ENCODE results near the gene EDDM3A. TPM values are rescaled to one million over a fixed set of nuclear protein-coding genes. Genes with fewer than 3 reads are reported as not detected.

EDDM3A gene
- total RNA-seq, 1 experiment from 2014 or later = not detected

DNA sequence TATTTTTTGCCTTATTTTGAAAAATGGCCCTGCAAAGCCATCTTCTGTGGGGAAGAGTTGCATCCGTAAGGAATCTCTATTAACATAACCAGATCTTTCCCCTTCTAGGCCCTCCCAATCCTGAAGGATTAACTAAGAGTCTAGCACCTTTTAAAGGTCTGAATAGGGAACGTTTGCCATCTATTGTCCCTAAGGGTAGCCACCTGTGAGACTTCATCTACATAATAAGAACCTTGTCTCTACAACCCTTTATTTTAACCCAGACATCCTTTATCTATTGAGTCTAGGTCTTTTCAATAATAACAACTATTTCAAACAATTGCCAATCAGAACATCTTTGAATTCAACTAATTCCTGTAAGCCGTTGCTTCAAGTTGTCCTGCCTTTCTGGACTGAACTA lies 27.0 kb downstream of the EDDM3A start:
- in situ Hi-C loops (cut with HindIII; ENCODE audit: low pct_unique_long_range_greater_than_20kb, low sequenced_read_pairs) = no loop called here
- DNase-seq (ENCODE audit: low read depth) = no peak

DNA sequence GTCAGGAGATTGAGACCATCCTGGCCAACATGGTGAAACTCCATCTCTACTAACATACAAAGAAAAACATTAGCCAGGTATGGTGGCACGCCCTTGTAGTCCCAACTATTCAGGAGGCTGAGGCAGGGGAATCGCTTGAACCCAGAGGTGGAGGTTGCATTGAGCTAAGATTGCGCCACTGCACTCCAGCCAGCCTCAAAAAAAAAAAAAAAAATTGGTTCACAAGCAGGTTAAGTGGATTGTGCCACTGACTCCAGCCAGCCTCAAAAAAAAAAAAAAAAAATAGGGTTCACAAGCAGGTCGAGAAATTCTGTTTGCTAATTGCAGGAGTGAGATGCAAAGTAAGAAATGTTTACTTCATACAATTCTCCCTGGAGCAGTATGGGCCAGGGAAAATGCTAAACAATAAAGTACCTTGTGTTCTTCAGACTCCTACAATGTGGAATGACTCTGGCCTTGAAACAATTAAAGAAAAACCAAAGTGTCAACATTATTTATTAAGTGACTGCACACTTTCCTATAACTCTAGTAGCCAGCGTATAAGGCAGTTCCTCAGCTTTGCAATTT lies 28.7 kb downstream of the EDDM3A start:
- in situ Hi-C loops (cut with HindIII; ENCODE audit: low pct_unique_long_range_greater_than_20kb, low sequenced_read_pairs) = no loop called here
- DNase-seq (ENCODE audit: low read depth) = no peak

DNA sequence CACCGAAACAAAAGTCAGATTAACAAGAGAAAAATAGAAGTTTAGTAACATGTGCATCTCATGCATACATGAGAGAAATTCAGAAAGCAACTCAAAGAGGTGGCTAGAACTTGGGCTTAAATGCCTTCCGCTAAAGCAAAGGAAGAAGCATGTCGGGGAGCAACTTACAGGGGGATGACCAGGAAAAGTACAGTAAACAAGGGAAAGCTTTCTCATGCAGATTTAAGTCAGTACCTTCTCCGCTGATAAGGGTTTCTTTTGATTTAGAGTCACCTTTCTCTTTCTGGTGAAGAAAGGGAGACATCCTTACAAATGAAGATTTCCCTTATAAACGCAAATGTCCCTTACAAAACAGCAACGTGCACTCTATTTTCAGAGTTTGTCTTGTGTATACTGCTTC lies 29.4 kb downstream of the EDDM3A start:
- in situ Hi-C loops (cut with HindIII; ENCODE audit: low pct_unique_long_range_greater_than_20kb, low sequenced_read_pairs) = no loop called here
- no peak for DNase-seq (ENCODE audit: low read depth)

GRCh38 chr14:20775901-20776300 lies 30.2 kb downstream of the EDDM3A start:
- DNase-seq (ENCODE audit: low read depth) = no peak
- in situ Hi-C loops (cut with HindIII; ENCODE audit: low pct_unique_long_range_greater_than_20kb, low sequenced_read_pairs) = no loop called here

DNA sequence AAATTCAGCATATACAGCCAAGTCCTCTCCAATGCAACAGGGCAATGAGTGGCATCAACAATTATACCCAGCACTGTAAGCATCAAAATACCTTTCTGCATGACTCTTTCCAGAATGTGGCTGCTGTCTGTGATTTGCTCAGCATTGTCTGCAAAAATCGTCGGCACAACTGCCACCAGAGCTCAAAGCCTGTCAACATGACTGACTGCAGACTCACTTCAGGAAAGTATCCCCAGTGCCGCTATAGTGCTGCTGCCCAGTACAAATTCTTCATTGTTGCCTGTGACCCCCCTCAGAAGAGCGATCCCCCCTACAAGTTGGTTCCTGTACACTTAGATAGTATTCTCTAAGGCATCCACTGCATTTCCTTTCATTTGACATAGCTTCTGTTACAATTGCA lies 36.1 kb downstream of the EDDM3A start:
- in situ Hi-C loops (cut with HindIII; ENCODE audit: low pct_unique_long_range_greater_than_20kb, low sequenced_read_pairs) = loop anchor here (10.0 kb wide), 1 partner anchor 67 kb away; no protein-coding TSS in a partner anchor
- DNase-seq (ENCODE audit: low read depth) = no peak

GRCh38 chr14:20782280-20782890 lies 36.7 kb downstream of the EDDM3A start:
- DNase-seq (ENCODE audit: low read depth) = no peak
- in situ Hi-C loops (cut with HindIII; ENCODE audit: low pct_unique_long_range_greater_than_20kb, low sequenced_read_pairs) = loop anchor here (10.0 kb wide), 1 partner anchor 68 kb away; no protein-coding TSS in a partner anchor

DNA sequence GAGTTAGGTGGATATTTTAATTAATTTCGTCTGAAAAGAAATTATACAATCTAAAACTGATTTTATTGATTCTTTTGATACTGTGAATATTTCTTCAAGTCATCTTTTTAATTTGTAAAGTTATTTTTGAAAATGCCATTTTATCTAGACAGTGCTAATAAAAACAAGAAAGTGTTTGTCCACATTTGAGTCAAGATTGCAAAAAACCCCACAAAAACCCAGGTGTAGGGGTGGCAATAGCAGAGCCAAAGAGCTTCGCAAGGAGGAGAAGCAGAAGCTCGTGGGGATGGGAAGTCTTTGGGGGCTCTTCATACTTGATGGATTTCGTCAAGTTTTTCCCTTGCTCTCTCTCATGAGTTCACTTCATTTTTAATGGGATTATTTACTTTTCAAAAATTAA lies 41.3 kb downstream of the EDDM3A start:
- no peak for DNase-seq (ENCODE audit: low read depth)
- in situ Hi-C loops (cut with HindIII; ENCODE audit: low pct_unique_long_range_greater_than_20kb, low sequenced_read_pairs) = loop anchor here (10.0 kb wide), 1 partner anchor 72 kb away; no protein-coding TSS in a partner anchor

- in situ Hi-C loops (cut with HindIII; ENCODE audit: low pct_unique_long_range_greater_than_20kb, low sequenced_read_pairs) = loop anchor here (10.0 kb wide), 1 partner anchor 75 kb away; no protein-coding TSS in a partner anchor
- DNase-seq (ENCODE audit: low read depth) = no peak
These were observed 43.6 kb downstream of the EDDM3A start for GRCh38 chr14:20789230-20789813.

- DNase-seq (ENCODE audit: low read depth) = no peak
- in situ Hi-C loops (cut with HindIII; ENCODE audit: low pct_unique_long_range_greater_than_20kb, low sequenced_read_pairs) = no loop called here
These were observed 44.9 kb downstream of the EDDM3A start for GRCh38 chr14:20790464-20791116.

DNA sequence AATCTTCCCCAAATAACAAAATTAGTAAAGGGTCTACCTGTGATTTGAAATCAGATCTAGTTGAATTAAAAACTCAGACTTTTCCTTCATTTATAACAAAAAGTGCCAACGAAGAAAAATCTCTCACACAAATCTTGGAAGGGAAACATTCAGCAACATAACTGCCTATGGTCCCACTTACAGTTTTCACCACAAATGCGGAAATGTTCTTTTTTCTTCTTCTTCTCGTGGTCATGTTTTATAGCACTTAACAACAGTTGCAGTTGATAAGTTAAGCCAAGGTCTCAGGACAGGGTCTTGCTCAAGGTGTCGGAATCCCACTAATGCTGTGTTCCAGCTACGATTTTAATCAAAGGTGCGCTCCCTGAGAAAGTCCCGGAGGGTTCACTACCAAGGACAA lies 45.5 kb downstream of the EDDM3A start:
- in situ Hi-C loops (cut with HindIII; ENCODE audit: low pct_unique_long_range_greater_than_20kb, low sequenced_read_pairs) = no loop called here
- DNase-seq (ENCODE audit: low read depth) = no peak

DNA sequence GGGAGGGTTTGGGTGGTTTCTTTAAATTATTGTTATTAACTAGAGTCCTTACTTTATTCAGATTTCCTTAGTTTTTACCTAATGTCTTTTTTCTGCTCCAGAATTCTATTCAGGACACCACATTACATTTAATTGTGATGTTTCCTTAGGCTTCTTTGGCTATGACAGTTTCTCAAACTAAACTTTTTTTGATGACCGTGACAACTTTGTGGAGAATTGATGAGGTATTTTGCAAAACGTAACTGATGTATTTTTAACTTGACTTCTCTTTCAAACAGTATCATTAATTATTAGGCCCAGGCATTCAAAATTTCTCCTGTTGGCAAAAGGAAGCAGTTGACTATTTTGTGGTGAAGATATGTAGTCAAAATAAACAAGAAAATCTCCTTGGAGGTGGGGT lies 45.9 kb downstream of the EDDM3A start:
- in situ Hi-C loops (cut with HindIII; ENCODE audit: low pct_unique_long_range_greater_than_20kb, low sequenced_read_pairs) = no loop called here
- DNase-seq (ENCODE audit: low read depth) = no peak

- DNase-seq (ENCODE audit: low read depth) = no peak
- in situ Hi-C loops (cut with HindIII; ENCODE audit: low pct_unique_long_range_greater_than_20kb, low sequenced_read_pairs) = no loop called here
These were observed 46.9 kb downstream of the EDDM3A start for GRCh38 chr14:20792556-20792955.

DNA sequence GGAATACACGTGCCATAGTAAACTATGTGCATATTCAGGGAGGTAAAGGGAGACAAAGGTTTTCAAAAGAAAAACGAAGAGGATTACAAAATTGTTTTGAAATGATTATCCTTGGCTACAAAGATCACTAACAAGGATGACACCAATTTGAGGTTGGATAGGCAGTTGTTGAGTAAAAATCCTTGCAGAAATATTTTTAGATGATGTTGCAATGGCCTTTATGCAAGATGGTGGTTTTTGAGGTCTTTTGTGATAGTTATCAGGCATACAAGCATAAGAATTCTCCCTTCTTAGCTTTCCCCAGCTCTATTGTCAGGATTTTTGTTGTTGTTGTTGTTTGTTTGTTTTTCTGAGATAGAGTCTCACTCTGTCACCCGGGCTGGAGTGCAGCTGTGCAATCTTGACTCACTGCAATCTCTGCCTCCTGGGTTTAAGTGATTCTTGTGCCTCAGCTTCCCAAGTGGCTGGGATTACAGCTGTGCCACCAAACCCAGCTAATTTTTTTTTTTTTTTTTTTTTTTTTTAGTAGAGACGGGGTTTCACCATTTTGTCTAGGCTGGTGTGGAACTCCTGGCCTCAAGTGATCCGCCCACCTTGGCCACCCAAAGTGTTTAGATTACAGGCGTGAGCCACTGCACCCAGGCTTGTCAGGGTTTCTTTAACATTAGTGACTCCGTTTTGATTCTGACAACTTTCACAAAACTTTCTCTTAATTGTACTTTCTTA lies 49.1 kb downstream of the EDDM3A start:
- DNase-seq (ENCODE audit: low read depth) = no peak
- in situ Hi-C loops (cut with HindIII; ENCODE audit: low pct_unique_long_range_greater_than_20kb, low sequenced_read_pairs) = no loop called here

DNA sequence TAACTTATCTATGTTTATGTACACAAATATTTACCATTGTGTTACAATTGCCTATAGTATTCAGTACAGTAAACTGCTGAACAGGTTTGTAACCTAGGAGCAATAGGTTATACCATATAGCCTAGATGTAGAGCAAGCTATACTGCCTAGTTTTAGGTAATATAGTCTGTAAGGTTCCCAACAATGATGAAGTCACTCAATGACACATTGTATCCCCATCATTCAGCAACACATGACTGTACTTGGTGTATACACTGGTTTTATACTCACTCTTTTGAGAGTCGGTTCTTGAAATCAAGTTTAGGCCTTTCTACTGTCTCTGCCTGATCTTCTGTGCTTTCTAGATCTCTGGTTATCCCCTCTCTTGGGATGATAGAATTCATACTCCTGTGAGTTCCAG lies 51.5 kb downstream of the EDDM3A start:
- DNase-seq (ENCODE audit: low read depth) = no peak
- in situ Hi-C loops (cut with HindIII; ENCODE audit: low pct_unique_long_range_greater_than_20kb, low sequenced_read_pairs) = no loop called here

Other genes with a start within 250 kb of the EDDM3A start
- not detected in 2 replicates for gene RNASE10, start 240.3 kb upstream of the EDDM3A start, total RNA-seq (2014; rRNA removed; shearing (Covaris generic); ENCODE audit: low replicate concordance)
- gene RNASE9, start 184.8 kb upstream of the EDDM3A start, total RNA-seq (2014; rRNA removed; shearing (Covaris generic); ENCODE audit: low replicate concordance) = not detected in 2 replicates
- gene RNASE11, start 157.9 kb upstream of the EDDM3A start, total RNA-seq (2014; rRNA removed; shearing (Covaris generic); ENCODE audit: low replicate concordance) = not detected in 2 replicates
- gene RNASE12, start 154.5 kb upstream of the EDDM3A start, total RNA-seq (2014; rRNA removed; shearing (Covaris generic); ENCODE audit: low replicate concordance) = not detected in 2 replicates
- gene OR6S1, start 104.2 kb upstream of the EDDM3A start, total RNA-seq (2014; rRNA removed; shearing (Covaris generic); ENCODE audit: low replicate concordance) = not detected in 2 replicates
- 18.5 and 21.6 TPM in 2 replicates for gene RNASE4, start 61.3 kb upstream of the EDDM3A start, total RNA-seq (2014; rRNA removed; shearing (Covaris generic); ENCODE audit: low replicate concordance)
- 2.0 and 3.4 TPM in 2 replicates for gene ANG, start 57.1 kb upstream of the EDDM3A start, total RNA-seq (2014; rRNA removed; shearing (Covaris generic); ENCODE audit: low replicate concordance)
- not detected in 2 replicates for gene EDDM3B, start 22.5 kb downstream of the EDDM3A start, total RNA-seq (2014; rRNA removed; shearing (Covaris generic); ENCODE audit: low replicate concordance)
- gene RNASE6, start 35.4 kb downstream of the EDDM3A start, total RNA-seq (2014; rRNA removed; shearing (Covaris generic); ENCODE audit: low replicate concordance) = not detected in 2 replicates
- not detected in 2 replicates for gene RNASE1, start 57.0 kb downstream of the EDDM3A start, total RNA-seq (2014; rRNA removed; shearing (Covaris generic); ENCODE audit: low replicate concordance)
- not detected in 2 replicates for gene RNASE3, start 145.5 kb downstream of the EDDM3A start, total RNA-seq (2014; rRNA removed; shearing (Covaris generic); ENCODE audit: low replicate concordance)
- gene RNASE2, start 209.6 kb downstream of the EDDM3A start, total RNA-seq (2014; rRNA removed; shearing (Covaris generic); ENCODE audit: low replicate concordance) = not detected in 2 replicates
- 82.5 and 93.9 TPM in 2 replicates for gene METTL17, start 244.1 kb downstream of the EDDM3A start, total RNA-seq (2014; rRNA removed; shearing (Covaris generic); ENCODE audit: low replicate concordance)